DMS 273 (cell line): ENCODE results near the gene TSHZ2.

Experiments used
- DNase-seq: peaks from one replicate; lab custom pipeline; 2025; ENCODE audit not compliant: unreplicated experiment; lab: John Stamatoyannopoulos, UW

Gene TSHZ2

GRCh38 chr20:53194306-53195290 lies 222.4 kb downstream of the TSHZ2 start:
- no peak for DNase-seq

- DNase-seq = no peak
These were observed 223.9 kb downstream of the TSHZ2 start for GRCh38 chr20:53195876-53196610.

- DNase-seq = no peak
These were observed 229.4 kb downstream of the TSHZ2 start for GRCh38 chr20:53201588-53201987.

- no peak for DNase-seq
These were observed 230.6 kb downstream of the TSHZ2 start for GRCh38 chr20:53202777-53203176.

- no peak for DNase-seq
These were observed 232.9 kb downstream of the TSHZ2 start for GRCh38 chr20:53205046-53205445.

GRCh38 chr20:53208110-53208832 lies 236.1 kb downstream of the TSHZ2 start:
- DNase-seq = peak; percentile 40

- no peak for DNase-seq
These were observed 237.9 kb downstream of the TSHZ2 start for GRCh38 chr20:53210041-53210440.

GRCh38 chr20:53210931-53211330 lies 238.8 kb downstream of the TSHZ2 start:
- DNase-seq = no peak

GRCh38 chr20:53212018-53212417 lies 239.9 kb downstream of the TSHZ2 start:
- no peak for DNase-seq

GRCh38 chr20:53214392-53214791 lies 242.2 kb downstream of the TSHZ2 start:
- no peak for DNase-seq

GRCh38 chr20:53215166-53215565 lies 243.0 kb downstream of the TSHZ2 start:
- DNase-seq = no peak

GRCh38 chr20:53216478-53216855 lies 244.3 kb downstream of the TSHZ2 start:
- no peak for DNase-seq

GRCh38 chr20:53216856-53217576 lies 244.9 kb downstream of the TSHZ2 start:
- peak; percentile 80 for DNase-seq

GRCh38 chr20:53220482-53221307 lies 248.5 kb downstream of the TSHZ2 start:
- DNase-seq = peak; percentile 38

- no peak for DNase-seq
These were observed 249.6 kb downstream of the TSHZ2 start for GRCh38 chr20:53221731-53222130.

GRCh38 chr20:53222416-53222815 lies 250.3 kb downstream of the TSHZ2 start:
- no peak for DNase-seq

- no peak for DNase-seq
These were observed 250.8 kb downstream of the TSHZ2 start for GRCh38 chr20:53222932-53223331.

GRCh38 chr20:53223626-53224172 lies 251.5 kb downstream of the TSHZ2 start:
- no peak for DNase-seq

GRCh38 chr20:53224851-53225250 lies 252.7 kb downstream of the TSHZ2 start:
- DNase-seq = no peak

- DNase-seq = no peak
These were observed 254.7 kb downstream of the TSHZ2 start for GRCh38 chr20:53226826-53227225.
